SK-N-MC (cell line): ENCODE results near the gene KCNA10.

ENCODE experiments used
- DNase-seq: peaks from one replicate; pipeline ENCODE4 v3.0.0-alpha.2; 2011; ENCODE audit warnings: low read depth, low spot score
- H3K27ac ChIP-seq: fragments of 200-600 bp; sonication (generic); 2 replicates; pipeline ENCODE4 v1.5.1; 2016; ENCODE audit warnings: mixed run types
- H3K36me3 ChIP-seq: fragments of 200-600 bp; sonication (generic); 2 replicates; pipeline ENCODE4 v1.6.1; 2017; ENCODE audit warnings: antibody characterized with exemption, low read length, mixed read lengths; ENCODE audit not compliant: insufficient read depth
- H3K4me3 ChIP-seq: fragments of 200-600 bp; sonication (generic); 2 replicates; pipeline ENCODE4 v1.5.1; 2016
- H3K9ac ChIP-seq: fragments of 200-600 bp; sonication (generic); 2 replicates; pipeline ENCODE4 v1.8.0; 2017; ENCODE audit warnings: mixed run types, mixed read lengths; ENCODE audit not compliant: insufficient read length
- H3K9me3 ChIP-seq: fragments of 200-600 bp; sonication (generic); 2 replicates; pipeline ENCODE4 v1.6.1; 2017; ENCODE audit warnings: low read depth, mild to moderate bottlenecking, antibody characterized with exemption, low read length, moderate library complexity, mixed read lengths
- EZH2 ChIP-seq: fragments of 200-600 bp; sonication (generic); IDR thresholded peaks from one replicate; pipeline ENCODE4 v1.6.1; 2017; ENCODE audit warnings: antibody characterized with exemption
- FOXP2 ChIP-seq: optimal IDR thresholded peaks from 2 replicates; pipeline ENCODE3; 2011; ENCODE audit warnings: mild to moderate bottlenecking, moderate library complexity; ENCODE audit not compliant: insufficient read depth; ENCODE audit errors: extremely low read length, control extremely low read depth
- POLR2AphosphoS5 ChIP-seq: IDR thresholded peaks from 2 replicates; pipeline ENCODE4 v1.6.1; 2012; ENCODE audit warnings: mild to moderate bottlenecking, low read depth, low read length, borderline replicate concordance

The KCNA10 gene

DNA sequence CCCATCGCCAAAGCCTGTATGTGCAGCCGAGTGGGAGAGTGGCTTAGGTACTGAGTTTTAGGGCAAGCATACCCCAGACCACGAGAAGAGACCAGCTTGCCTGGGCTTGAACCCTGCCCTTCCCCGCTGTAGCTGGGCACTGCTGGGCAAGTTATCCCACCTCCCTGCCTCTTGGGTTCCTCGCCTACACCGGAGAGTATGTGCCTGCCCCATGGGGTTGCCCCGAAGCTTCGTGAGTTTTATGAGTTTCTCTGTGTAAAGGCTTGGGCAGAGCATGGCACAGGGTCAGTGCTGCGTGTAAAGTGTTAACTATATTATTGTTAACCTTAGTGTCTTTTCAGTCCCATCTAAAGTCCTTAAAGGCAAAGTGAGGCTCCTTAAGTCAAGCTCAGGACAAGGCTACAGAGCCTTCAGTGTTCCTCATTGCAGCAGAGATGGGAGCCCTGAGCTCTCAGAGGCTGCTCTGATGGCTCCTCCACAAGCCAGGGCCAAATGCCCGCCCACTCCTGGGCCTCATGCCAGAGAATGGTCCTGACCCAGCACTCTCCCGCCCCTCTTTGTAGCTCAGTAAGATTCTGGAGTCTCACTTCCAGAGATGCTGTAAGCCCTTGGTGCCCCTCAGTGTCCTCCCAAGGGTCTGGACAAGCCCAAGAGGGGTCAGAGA, 37.0 kb upstream of the KCNA10 start:
- TF ChIP-seq EZH2 (no peak), POLR2AphosphoS5 (no peak)

GRCh38 chr1:110554871-110555801, 36.2 kb upstream of the KCNA10 start:
- no peaks in the 10 kb centered on the region for H3K36me3 ChIP-seq
- no peak overlapping the region for H3K9ac ChIP-seq
- TF ChIP-seq FOXP2 (no peak), POLR2AphosphoS5 (no peak), EZH2 (no peak)
- no peak overlapping the region for H3K27ac ChIP-seq
- H3K4me3 ChIP-seq = no peak overlapping the region; the same call in 1 of the 2 replicates
- H3K9me3 ChIP-seq = no peaks in the 10 kb centered on the region
- no peak for DNase-seq

More for the DNA sequence above, 37.0 kb upstream of the KCNA10 start:
- Histone ChIP-seq H3K27ac (no peak overlapping the region), H3K36me3 (no peaks in the 10 kb centered on the region), H3K9ac (no peak overlapping the region), H3K9me3 (no peaks in the 10 kb centered on the region), H3K4me3 (no peak overlapping the region; the same call in 1 of the 2 replicates)
- DNase-seq = no peak

DNA sequence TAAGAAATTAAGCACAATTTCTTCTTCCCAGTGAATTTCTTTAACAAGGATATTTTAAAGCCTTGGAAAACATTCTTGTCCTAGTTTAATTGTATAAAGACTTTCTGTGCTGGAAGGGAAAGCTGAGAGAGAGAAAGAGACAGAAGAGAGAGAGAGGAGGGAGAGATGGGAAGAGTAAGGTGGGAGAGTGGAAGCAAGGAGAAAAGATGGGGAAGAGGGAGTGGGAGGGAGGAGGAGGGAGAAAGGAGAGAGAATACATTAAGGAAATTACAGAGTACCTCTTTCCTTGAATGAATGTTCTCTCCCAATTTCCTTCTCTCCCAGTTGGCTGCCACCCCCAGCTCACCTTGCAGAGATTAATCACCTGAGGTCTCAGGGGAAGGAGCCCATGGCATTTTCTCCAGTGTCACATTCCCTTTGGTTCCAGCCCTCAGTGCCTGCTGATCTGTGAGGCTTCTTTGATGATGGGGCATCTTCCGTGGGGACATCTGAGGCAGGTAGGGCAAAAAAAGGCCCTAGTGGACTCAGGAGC, 32.4 kb upstream of the KCNA10 start:
- Histone ChIP-seq H3K9ac (no peak overlapping the region), H3K27ac (no peak overlapping the region), H3K4me3 (no peak overlapping the region), H3K9me3 (no peaks in the 10 kb centered on the region), H3K36me3 (no peaks in the 10 kb centered on the region)
- no peak for TF ChIP-seq POLR2AphosphoS5
- no peak for DNase-seq

- H3K9ac ChIP-seq = no peak overlapping the region
- DNase-seq = no peak
- no peak overlapping the region for H3K4me3 ChIP-seq
- TF ChIP-seq FOXP2 = no peak
- no peak for TF ChIP-seq EZH2
- no peak for TF ChIP-seq POLR2AphosphoS5
- no peak overlapping the region for H3K27ac ChIP-seq
- no peaks in the 10 kb centered on the region for H3K36me3 ChIP-seq
- no peaks in the 10 kb centered on the region for H3K9me3 ChIP-seq
These were observed 30.9 kb upstream of the KCNA10 start for GRCh38 chr1:110549831-110550230.

- Histone ChIP-seq H3K36me3 (no peaks in the 10 kb centered on the region), H3K9ac (no peak overlapping the region), H3K4me3 (no peak overlapping the region), H3K9me3 (no peaks in the 10 kb centered on the region), H3K27ac (no peak overlapping the region)
- no peak for DNase-seq
- no peak for TF ChIP-seq FOXP2
- TF ChIP-seq POLR2AphosphoS5 = no peak
- TF ChIP-seq EZH2 = no peak
These were observed 29.4 kb upstream of the KCNA10 start for GRCh38 chr1:110548381-110548780.

DNA sequence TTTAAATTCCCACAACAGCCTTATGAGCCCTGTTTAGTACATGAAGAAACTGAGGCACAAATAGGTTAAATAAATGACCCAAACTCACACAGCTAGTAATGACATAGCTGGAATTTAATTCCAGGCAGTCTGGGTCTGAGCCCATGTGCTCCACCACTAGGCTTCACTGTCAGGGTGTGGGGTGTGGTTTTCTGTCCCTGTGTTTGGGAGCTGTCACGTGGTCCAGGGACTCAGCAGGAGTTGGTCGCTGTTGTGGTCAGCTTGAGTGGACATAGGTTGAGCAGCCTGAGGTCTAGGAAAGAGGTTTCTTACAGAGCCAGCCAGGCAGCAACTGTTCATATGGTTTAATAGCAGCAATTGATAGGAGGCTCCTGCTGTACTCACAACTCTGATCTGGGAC, 28.0 kb upstream of the KCNA10 start:
- no peak for TF ChIP-seq FOXP2
- no peak for TF ChIP-seq POLR2AphosphoS5
- TF ChIP-seq EZH2 = no peak
- no peak for DNase-seq
- H3K9ac ChIP-seq = no peak overlapping the region

DNA sequence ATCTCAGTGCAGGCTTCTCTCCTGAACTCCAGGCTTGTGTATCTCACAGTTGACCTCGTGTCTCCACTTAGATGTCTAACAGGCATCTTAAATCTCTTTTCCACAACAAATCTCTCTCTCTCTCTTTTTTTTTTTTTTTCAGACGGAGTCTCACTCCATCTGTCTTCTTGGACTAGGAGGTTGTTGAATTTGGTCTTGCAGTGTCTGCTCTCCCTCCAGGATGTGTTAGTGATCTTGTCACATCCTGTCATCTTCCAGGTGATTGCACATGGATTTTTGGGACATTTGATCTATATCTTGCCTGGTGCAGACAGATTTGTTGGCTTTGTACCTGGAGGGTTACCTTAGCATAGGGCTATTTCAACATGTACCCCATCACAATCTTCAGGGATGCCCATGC, 26.5 kb upstream of the KCNA10 start:
- H3K27ac ChIP-seq = no peak overlapping the region
- no peaks in the 10 kb centered on the region for H3K36me3 ChIP-seq
- no peak overlapping the region for H3K9ac ChIP-seq
- H3K9me3 ChIP-seq = no peaks in the 10 kb centered on the region
- TF ChIP-seq FOXP2 (no peak), EZH2 (no peak), POLR2AphosphoS5 (no peak)
- no peak for DNase-seq
- H3K4me3 ChIP-seq = no peak overlapping the region

More for the DNA sequence above, 28.0 kb upstream of the KCNA10 start:
- Histone ChIP-seq H3K36me3 (no peaks in the 10 kb centered on the region), H3K27ac (no peak overlapping the region), H3K4me3 (no peak overlapping the region), H3K9me3 (no peaks in the 10 kb centered on the region)

DNA sequence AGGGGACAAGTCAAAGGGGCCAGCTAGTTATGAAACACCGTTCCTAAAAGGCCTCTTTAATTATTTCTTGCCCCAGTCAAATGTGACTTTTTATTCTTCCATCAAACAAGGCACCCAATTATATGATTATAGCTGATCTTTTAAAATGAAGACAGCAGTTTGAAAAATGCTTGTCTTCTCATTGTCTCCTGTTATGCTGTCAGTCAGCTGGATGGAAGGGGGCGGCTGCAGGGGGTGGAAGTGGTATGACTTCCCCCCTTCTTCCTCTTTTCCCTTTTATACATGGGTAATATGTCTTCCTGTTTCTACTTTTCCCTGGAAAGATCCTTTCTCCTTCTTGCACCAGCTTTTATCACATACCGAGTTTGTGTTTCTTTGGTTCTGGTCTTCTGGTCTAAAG, 25.8 kb upstream of the KCNA10 start:
- Histone ChIP-seq H3K9me3 (no peaks in the 10 kb centered on the region), H3K36me3 (no peaks in the 10 kb centered on the region), H3K9ac (no peak overlapping the region), H3K27ac (no peak overlapping the region), H3K4me3 (no peak overlapping the region)
- TF ChIP-seq FOXP2 (no peak), EZH2 (no peak), POLR2AphosphoS5 (no peak)
- DNase-seq = no peak

DNA sequence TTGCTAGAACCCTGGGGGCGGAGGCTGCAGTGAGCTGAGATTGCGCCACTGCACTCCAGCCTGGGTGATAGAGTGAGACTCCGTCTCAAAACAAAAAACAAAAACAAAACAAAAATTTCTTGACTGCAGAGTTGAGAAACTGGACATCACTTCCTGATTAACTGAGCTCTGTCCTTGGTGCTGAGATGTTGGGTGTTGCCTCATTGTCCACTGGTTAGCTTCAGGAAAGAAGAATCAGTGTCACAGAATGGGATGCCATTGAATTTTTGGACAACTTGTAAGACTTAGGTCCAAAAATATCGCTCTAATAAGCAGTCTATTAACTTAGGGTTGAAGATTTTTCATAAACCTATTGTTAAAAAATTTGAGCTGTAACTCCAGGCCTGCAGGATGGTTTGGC, 23.8 kb upstream of the KCNA10 start:
- no peak for DNase-seq
- Histone ChIP-seq H3K4me3 (no peak overlapping the region), H3K9ac (no peak overlapping the region), H3K36me3 (no peaks in the 10 kb centered on the region), H3K9me3 (no peaks in the 10 kb centered on the region), H3K27ac (no peak overlapping the region)
- TF ChIP-seq EZH2 = no peak
- TF ChIP-seq POLR2AphosphoS5 = no peak
